Measurements from ENCODE around the gene DSTYK.

DNA sequence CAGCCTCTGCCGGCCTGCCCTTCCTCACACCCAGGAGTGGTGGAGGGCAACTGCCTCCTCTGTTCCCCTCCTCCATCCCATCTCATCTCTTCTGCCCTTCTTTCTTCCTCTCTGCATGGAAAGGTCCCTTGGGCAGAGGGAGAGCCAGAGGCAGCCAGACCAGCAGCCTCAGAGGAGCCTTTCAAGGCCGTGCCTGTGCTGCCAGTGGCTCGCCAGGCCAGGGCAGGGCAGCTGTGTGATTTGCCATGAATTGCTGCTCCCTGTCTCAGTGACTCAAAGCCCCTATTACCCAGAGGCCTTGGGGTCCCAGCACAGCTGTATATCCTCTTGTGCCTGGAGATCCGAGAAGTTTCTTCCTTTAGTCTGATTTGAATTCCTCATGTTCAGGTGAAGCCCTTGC lies 38.1 kb upstream of the DSTYK start:
- TF ChIP-seq, protein P1, sequence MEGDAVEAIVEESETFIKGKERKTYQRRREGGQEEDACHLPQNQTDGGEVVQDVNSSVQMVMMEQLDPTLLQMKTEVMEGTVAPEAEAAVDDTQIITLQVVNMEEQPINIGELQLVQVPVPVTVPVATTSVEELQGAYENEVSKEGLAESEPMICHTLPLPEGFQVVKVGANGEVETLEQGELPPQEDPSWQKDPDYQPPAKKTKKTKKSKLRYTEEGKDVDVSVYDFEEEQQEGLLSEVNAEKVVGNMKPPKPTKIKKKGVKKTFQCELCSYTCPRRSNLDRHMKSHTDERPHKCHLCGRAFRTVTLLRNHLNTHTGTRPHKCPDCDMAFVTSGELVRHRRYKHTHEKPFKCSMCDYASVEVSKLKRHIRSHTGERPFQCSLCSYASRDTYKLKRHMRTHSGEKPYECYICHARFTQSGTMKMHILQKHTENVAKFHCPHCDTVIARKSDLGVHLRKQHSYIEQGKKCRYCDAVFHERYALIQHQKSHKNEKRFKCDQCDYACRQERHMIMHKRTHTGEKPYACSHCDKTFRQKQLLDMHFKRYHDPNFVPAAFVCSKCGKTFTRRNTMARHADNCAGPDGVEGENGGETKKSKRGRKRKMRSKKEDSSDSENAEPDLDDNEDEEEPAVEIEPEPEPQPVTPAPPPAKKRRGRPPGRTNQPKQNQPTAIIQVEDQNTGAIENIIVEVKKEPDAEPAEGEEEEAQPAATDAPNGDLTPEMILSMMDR (IDR thresholded peaks at IDR 0.05), result no peak
- TF ChIP-seq POLR2A (IDR thresholded peaks at IDR 0.05), result no peak
